NCI-H146 (cell line): ENCODE data around the gene HMGN1.
"Not testable (repeated sequence)": the region's sequence is repeated elsewhere in the genome, so short reads cannot be mapped to it uniquely, and the experiment has no call there.

ENCODE experiments used
- DNase-seq: peaks from one replicate; lab custom pipeline; 2025; lab: John Stamatoyannopoulos, UW

HMGN1 gene

DNA sequence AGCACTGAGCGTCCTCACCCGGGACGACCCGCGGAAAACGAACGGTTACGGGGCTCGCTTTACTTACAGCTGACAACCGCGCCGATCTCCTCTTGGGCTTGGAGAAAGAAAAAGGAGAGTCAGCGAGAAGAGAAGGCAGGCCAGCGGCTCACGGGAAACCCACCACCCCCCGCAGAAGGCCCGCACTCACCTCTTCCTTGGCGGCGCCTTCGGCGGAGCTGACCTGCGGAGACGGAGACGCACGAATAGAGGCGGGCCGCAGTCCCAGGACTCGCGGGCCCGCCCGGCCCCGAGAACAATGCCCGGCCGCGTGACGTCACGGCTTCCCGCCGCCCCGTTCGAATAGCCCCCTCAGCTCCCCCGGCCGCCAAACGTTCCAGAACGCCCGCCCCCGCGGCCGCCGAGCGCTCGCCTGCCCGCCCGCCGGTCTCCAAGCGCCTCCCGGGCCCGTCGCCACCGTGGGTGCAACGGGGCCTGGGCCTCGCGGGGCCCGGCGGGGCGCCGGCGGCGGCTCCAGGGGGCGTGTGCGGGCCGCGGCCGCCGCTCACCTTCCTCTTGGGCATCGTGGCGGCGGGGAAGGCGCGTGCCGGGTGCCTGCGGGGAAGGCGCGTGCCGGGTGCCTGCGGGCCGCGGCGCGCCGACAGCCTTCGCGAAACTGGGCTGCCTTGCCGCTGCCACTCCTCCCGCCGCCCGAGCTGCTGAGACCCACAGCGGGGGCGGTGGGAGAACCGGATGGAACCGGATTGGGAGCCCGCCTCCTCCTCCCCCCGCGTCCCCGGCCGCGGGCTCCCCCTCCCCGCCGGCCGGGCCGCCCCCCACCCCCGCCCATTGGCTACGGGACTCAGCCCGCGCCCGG, at the start of gene HMGN1:
HMGN1 (minus strand) TSS at position 734 of the 856 bp plus-strand sequence; CDS start at position 563, 171 bp downstream.
- DNase-seq = peak; percentile 95

DNA sequence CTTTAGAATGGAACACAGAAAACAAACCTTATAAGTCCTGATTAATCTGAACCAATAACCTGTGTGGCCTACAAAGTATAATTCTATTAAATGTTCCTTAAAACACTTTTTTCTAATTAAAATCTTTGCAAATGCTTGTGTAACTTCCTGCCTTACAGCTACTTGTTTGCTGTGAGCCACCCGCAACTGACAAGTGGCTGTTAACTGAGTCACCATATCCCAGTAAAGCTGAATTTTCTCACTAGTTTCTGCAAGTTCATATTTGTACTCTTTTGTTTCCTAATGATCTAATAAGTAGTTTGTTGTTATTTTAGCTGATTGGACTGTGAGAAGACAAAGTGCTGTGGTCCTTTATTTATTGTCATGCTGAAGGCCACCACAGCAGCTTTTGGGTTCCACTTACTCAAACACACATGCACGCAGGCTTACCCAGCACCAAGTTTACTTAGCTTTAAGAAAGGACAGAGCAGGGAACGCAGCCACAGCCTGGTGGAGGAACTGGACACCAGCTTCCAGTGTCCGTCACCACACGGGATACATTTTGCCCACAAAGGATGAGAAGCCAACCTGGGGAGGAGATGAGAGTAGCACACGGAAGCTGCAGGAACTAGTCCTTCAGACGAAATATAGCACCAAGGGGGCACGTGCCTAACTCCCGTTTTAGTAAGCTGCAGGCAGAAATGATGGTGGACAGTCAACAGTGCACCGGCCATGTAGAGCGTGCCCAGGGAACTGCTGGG, 48.9 kb upstream of the HMGN1 start:
- DNase-seq = no peak

DNA sequence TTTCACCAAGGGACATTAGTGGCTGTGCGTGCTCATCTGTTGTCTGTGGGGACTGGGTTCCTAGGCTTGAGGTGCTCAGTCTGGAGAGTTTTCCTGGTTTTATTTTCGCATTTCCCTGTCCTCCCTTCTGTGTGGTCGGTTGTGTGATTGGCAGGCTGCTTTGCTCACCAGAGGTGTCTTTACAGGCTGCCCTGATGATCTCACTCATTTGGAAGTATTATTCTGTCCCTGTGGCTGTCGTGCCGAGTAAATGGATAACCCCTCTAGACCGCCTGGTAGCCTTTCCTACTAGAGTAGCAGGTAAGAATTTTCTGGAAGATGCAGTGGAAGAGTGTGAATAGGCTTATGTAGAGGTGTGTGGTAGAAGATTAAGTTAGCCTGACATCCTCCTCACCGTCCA, 44.1 kb upstream of the HMGN1 start:
- no peak for DNase-seq

GRCh38 chr21:39390212-39390765, 41.4 kb upstream of the HMGN1 start:
- DNase-seq = no peak

DNA sequence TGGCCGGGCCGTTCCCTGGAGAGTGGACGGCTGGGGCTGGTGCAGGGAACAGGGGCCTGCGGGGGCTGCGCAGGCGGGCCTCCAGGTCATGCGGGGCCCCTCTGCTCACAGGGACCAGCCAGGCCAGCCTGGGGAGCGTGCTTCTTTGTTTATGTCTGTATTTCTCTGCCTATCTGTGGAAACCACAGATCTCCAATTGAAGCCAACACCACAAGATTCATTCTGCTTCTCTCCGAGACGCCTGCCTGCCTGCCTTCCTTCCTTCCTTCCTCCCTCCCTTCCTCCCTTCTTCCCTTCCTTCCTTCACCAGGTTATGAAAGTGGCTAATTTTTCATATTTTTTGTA, 39.9 kb upstream of the HMGN1 start:
- no peak for DNase-seq

- peak; percentile 69 for DNase-seq
Observed at GRCh38 chr21:39388038-39388810, 39.3 kb upstream of the HMGN1 start.

GRCh38 chr21:39387461-39388037, 38.7 kb upstream of the HMGN1 start:
- peak; percentile 87 for DNase-seq

DNA sequence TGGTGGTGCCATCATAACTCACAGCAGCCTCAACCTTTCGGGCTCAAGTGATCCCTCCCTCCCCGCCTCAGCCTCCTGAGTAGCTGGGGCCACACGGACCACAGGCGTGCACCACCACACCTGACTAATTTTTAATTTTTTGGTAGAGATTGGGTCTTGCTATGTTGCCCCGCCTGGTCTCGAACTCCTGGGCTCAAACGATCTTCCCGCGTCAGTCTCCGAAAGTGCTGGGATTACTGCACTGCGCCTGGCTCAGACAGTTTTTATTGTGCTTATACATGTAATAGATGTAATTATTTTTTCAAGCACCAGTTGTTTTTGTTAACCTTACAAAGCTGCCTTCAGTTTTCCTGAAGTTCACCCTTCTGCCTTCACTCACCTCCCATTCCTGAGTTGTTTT, 38.0 kb upstream of the HMGN1 start:
- no peak for DNase-seq

DNA sequence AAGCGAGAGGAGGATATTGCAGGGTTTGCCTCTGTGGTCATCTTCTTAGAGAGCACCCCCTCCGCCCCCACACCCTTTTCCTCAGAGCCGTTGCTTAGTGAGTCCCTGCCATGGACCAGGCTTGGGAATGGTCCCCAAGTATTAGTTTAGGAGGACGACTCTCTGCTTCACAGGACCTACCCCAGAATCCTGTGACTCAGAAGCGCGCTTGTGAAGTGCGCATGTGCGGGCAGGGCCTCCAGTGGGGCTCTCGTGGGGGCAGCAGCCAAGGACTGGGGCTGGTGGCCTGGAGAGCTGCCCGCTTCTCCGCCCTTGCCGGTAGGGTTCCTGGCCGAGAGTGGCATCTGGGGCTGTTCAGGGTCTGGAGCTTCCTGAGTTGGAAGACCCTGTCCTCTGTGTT, 37.3 kb upstream of the HMGN1 start:
- DNase-seq = no peak

DNA sequence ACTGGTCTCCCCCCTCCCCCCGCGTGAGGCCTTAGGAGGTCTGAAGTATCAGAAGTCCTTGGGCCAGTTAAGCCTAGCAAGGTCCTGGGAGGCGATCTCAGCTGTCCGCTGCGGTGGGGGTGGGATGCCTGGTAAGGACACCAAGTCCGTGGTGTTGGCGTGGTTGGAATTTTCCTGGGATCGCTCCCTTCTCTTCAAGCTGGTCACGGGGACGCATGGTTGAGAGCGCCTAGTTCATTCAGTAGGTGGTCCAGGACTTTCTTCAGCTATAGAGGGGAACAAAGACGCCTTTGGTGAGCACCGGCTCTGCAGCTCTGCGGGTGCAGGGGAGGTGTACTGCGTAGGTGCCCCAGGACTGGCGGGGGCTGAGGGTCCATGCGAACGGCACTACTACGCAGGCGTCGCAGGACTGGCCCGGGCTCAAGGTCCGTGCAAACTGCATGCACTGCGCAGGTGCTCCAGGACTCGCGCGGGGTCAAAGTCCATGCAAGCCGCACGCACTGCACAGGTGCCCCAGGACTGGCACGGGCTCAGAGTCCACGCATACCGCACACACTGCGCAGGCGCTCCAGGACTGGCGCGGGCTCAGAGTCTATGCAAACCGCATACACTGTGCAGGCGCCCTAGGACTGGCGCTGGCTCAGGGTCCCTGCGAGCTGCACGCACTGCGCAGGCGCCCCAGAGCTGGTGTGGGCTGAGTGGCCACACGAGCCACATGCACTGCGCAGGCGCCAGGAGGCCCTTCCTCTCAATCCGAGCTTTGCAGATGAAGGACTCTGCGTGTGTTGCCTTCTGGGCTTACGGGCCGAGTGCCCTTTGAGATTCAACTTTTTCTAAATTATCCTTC, 36.6 kb upstream of the HMGN1 start:
- no peak for DNase-seq

GRCh38 chr21:39384674-39385298, 35.9 kb upstream of the HMGN1 start:
- DNase-seq = no peak

DNA sequence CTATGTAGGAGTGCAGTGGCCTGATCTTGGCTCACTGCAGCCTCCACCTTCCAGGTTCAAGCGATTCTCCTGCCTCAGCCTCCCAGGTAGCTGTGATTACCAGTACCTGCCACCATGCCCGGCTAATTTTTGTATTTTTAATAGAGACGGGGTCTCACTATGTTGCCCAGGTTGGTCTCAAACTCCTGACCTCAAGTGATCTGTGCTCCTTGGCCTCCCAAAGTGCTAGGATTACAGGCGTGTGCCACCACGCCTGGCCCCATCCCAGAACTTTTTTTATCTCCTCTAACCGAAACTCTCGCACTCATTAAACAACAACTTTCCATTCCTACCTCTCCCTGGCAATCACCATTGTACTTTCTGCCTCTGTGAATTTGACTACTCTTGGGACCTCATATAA, 33.2 kb upstream of the HMGN1 start:
- not testable (repeated sequence) for DNase-seq

- DNase-seq = no peak
Observed at GRCh38 chr21:39381009-39381408, 32.1 kb upstream of the HMGN1 start.

GRCh38 chr21:39379986-39380891, 31.4 kb upstream of the HMGN1 start:
- peak; percentile 87 for DNase-seq

DNA sequence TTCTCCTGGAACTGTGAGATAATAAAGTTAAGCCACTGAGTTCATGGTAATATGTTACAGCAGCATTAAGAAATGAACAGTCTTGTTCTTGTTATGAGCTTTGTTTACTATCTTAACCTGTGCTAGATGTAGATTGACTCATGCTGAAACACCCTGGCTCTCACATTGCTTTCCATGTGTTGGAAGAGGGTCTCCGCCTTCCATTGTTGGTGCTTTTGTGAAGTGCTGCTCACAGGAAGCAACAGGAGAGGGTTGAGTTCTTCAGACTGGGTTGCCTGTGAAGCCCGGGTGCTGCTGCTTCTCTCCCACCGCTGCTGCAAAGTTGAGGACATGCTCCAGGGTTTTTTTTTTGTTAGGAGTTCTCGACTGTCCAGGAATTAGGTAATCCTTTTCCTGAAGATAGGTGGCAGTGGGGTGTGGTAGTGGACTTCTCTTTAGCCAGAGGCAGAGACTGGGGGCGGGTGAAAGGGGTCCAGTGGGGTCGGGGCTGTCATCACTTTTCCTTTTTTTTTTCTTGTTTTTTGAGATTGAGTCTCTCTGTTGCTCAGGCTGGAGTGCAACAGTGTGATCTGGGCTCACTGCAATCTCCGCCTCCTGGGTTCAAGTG, 28.7 kb upstream of the HMGN1 start:
- no peak for DNase-seq

- no peak for DNase-seq
Observed at GRCh38 chr21:39375446-39375845, 26.6 kb upstream of the HMGN1 start.

- no peak for DNase-seq
Observed at GRCh38 chr21:39374046-39374445, 25.2 kb upstream of the HMGN1 start.

DNA sequence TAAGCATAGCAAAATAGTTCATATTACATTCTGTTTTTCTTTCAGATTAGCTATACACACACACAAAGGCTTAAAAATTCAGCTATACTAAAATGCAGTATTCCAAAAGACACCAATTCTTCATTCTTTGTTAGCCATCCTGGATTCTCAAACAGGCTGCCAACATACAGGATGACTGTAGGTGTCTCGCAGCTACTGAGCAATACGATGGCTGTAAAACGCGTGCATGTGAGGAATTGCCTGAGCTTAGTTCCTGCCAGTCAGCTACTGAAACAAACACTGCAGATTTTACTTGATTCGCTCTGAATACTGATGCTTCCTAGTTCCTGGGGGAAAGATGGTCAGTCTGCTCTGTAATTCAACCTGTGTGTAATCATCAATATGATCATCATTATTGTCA, 24.7 kb upstream of the HMGN1 start:
- DNase-seq = peak; percentile 35

- DNase-seq = not testable (repeated sequence)
Observed at GRCh38 chr21:39369896-39370288, 21.0 kb upstream of the HMGN1 start.
